OCI-LY1 (cell line): ENCODE measurements around the gene QPCT.

Experiments
- CTCF ChIP-seq: fragments of 200-600 bp; sonication (generic), shearing (Covaris generic); IDR thresholded peaks from 2 replicates; pipeline ENCODE4 v1.5.1; 2017; ENCODE audit warnings: mild to moderate bottlenecking, antibody characterized with exemption, low read length, moderate library complexity, mixed read lengths
- EZH2 ChIP-seq: fragments of 200-600 bp; sonication (generic), shearing (Covaris generic); IDR thresholded peaks from 2 replicates; pipeline ENCODE4 v1.8.0; 2017; ENCODE audit warnings: borderline replicate concordance, mixed run types, mild to moderate bottlenecking, antibody characterized with exemption, low read length, moderate library complexity, mixed read lengths

- TF ChIP-seq CTCF (no peak), EZH2 (no peak)
Measured at GRCh38 chr2:37315364-37315763, 29.1 kb upstream of the QPCT start.
